ENCODE measurements around the gene DPY19L2.
A peak's percentile ranks its signal among the peaks of the same experiment; 100 is the strongest.
"Not testable (repeated sequence)": the region's sequence is repeated elsewhere in the genome, so short reads cannot be mapped to it uniquely, and the experiment has no call there.

The DPY19L2 gene

GRCh38 chr12:63690837-63691236 lies 22.5 kb upstream of the DPY19L2 start:
- not testable (repeated sequence) for DNase-seq (ENCODE audit: extremely low read depth, insufficient read length); H3K36me3 ChIP-seq (ENCODE audit: control insufficient read depth, insufficient read depth, low read length); H3K4me3 ChIP-seq (replicated peaks; ENCODE audit: low read depth, low read length); H3K27me3 ChIP-seq (replicated peaks; ENCODE audit: control insufficient read depth, insufficient read depth, low read length)

DNA sequence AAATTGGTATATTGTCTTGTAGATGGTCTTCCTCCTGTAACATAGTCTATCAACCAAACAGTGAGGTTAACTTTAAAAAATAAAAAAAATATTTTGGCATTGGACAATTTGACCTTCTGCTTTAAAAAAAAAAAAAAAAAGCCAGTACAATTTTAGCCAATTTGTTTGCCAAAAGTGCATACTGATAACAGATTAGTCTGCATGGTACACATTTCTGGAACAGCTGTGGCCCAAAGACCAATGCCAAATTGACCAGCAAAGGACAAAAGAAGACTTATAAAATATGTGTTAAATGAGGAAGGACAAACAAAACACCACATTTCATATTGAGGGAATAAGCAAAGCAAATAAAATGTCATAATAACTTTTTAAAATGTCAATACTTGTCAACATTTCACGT lies 20.8 kb upstream of the DPY19L2 start:
- H3K27me3 ChIP-seq (replicated peaks; ENCODE audit: control insufficient read depth, insufficient read depth, low read length); H3K36me3 ChIP-seq (ENCODE audit: control insufficient read depth, insufficient read depth, low read length); H3K4me3 ChIP-seq (replicated peaks; ENCODE audit: low read depth, low read length); DNase-seq (ENCODE audit: extremely low read depth, insufficient read length): not testable (repeated sequence)

GRCh38 chr12:63686623-63687022 lies 18.3 kb upstream of the DPY19L2 start:
- H3K4me3 ChIP-seq (replicated peaks; ENCODE audit: low read depth, low read length); H3K36me3 ChIP-seq (ENCODE audit: control insufficient read depth, insufficient read depth, low read length); DNase-seq (ENCODE audit: extremely low read depth, insufficient read length); H3K27me3 ChIP-seq (replicated peaks; ENCODE audit: control insufficient read depth, insufficient read depth, low read length): not testable (repeated sequence)

DNA sequence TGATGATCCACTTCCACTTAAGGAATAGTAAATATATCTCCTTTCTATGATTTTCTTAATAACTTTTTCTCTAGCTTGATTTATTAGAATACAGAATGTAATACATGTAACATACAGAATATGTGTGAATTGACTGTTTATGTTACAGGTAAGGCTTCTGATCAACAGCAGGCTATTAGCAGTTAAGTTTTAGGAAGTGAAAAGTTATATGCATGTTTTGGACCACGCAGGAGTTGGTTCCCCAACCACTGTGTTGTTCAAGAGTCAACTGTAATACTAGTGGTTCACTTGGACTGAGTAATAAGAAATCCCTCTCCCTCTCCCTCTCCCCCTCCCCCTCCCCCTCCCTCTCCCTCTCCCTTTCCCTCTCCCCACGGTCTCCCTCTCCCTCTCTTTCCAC lies 17.5 kb upstream of the DPY19L2 start:
- not testable (repeated sequence) for H3K27me3 ChIP-seq (replicated peaks; ENCODE audit: control insufficient read depth, insufficient read depth, low read length); DNase-seq (ENCODE audit: extremely low read depth, insufficient read length); H3K36me3 ChIP-seq (ENCODE audit: control insufficient read depth, insufficient read depth, low read length); H3K4me3 ChIP-seq (replicated peaks; ENCODE audit: low read depth, low read length)

DNA sequence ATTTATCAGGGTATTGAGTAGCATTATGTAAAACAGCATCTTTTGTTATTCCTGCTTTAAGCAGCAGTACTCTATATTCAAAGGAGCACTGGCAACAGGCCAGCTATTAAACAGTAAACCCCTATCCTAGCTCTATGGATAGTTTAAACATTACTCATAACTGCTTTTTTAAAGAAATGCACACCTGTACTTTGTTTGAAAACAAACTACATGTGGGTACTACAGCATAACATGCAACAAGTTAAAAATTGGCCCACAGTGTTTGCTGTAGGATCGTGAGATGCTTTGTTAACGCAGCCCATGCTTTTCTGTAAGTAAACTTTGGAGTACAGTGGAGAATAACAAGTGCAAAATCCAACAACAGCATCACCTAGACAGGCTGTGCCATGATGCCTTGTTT lies 14.3 kb upstream of the DPY19L2 start:
- H3K27me3 ChIP-seq (replicated peaks; ENCODE audit: control insufficient read depth, insufficient read depth, low read length); DNase-seq (ENCODE audit: extremely low read depth, insufficient read length); H3K4me3 ChIP-seq (replicated peaks; ENCODE audit: low read depth, low read length); H3K36me3 ChIP-seq (ENCODE audit: control insufficient read depth, insufficient read depth, low read length): not testable (repeated sequence)

DNA sequence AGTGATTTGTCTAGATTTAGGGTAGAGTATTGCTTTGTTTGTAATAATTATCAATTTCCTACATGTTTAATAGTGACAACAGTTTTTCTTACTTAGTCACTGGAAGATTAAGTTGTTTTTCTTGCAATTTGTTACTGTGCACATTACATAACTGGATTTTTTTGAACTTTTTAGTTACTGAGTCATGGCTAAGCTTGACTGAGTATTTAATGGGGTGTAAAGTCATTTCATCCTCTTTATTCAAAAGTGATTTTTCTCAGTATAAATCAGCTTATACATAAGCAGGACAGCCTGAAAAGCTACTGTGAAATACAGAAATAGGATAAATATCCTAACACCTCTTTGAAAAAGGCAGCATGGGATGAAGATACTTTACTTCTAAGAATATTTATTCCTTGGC lies 12.5 kb upstream of the DPY19L2 start:
- H3K36me3 ChIP-seq (ENCODE audit: control insufficient read depth, insufficient read depth, low read length); H3K4me3 ChIP-seq (replicated peaks; ENCODE audit: low read depth, low read length); DNase-seq (ENCODE audit: extremely low read depth, insufficient read length); H3K27me3 ChIP-seq (replicated peaks; ENCODE audit: control insufficient read depth, insufficient read depth, low read length): not testable (repeated sequence)

- not testable (repeated sequence) for H3K27me3 ChIP-seq (replicated peaks; ENCODE audit: control insufficient read depth, insufficient read depth, low read length); H3K36me3 ChIP-seq (ENCODE audit: control insufficient read depth, insufficient read depth, low read length); DNase-seq (ENCODE audit: extremely low read depth, insufficient read length); H3K4me3 ChIP-seq (replicated peaks; ENCODE audit: low read depth, low read length)
Measured at GRCh38 chr12:63672550-63672949, 4.3 kb upstream of the DPY19L2 start.

GRCh38 chr12:63669936-63670335 lies 1.6 kb upstream of the DPY19L2 start:
- H3K4me3 ChIP-seq (replicated peaks; ENCODE audit: low read depth, low read length), result not testable (repeated sequence)

GRCh38 chr12:63669427-63669826 lies 1.1 kb upstream of the DPY19L2 start:
- not testable (repeated sequence) for H3K27me3 ChIP-seq (replicated peaks; ENCODE audit: control insufficient read depth, insufficient read depth, low read length); H3K4me3 ChIP-seq (replicated peaks; ENCODE audit: low read depth, low read length); DNase-seq (ENCODE audit: extremely low read depth, insufficient read length); H3K36me3 ChIP-seq (ENCODE audit: control insufficient read depth, insufficient read depth, low read length)

More at GRCh38 chr12:63669936-63670335, 1.6 kb upstream of the DPY19L2 start:
- DNase-seq (ENCODE audit: extremely low read depth, insufficient read length); H3K36me3 ChIP-seq (ENCODE audit: control insufficient read depth, insufficient read depth, low read length); H3K27me3 ChIP-seq (replicated peaks; ENCODE audit: control insufficient read depth, insufficient read depth, low read length): not testable (repeated sequence)

DNA sequence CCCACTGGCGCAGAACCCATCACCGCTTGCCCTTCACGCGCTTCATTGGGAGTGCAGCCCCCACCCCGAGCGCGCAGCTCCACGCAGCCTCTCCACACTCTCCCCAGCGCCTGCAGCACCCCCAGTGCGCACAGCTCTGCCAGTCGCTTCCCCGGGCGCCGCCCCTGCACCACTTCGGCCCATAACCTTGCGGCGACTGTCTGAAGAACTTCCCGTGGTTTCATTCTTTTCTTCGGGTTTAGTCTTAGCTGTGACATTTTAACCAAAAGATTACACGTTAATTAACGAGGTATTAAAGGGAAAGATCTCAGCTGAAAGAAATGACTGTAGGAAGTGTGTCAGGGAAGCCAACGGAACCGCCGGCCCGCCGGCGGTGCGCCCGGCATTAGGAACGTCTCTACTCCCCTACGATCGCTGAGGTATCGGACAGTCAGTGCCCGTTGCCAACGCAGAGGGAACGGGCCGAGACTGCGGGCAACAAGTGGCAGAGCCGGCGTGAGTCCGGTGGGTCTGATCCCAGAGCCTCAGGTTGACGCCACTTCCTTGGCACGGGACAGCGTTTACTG lies 590 bp upstream of the DPY19L2 start:
- H3K27me3 ChIP-seq (replicated peaks; ENCODE audit: control insufficient read depth, insufficient read depth, low read length); H3K36me3 ChIP-seq (ENCODE audit: control insufficient read depth, insufficient read depth, low read length): not testable (repeated sequence)
- peak overlapping the region; percentile 66 for H3K4me3 ChIP-seq (replicated peaks; ENCODE audit: low read depth, low read length)
- DNase-seq (ENCODE audit: extremely low read depth, insufficient read length), result peak; percentile 18

DNA sequence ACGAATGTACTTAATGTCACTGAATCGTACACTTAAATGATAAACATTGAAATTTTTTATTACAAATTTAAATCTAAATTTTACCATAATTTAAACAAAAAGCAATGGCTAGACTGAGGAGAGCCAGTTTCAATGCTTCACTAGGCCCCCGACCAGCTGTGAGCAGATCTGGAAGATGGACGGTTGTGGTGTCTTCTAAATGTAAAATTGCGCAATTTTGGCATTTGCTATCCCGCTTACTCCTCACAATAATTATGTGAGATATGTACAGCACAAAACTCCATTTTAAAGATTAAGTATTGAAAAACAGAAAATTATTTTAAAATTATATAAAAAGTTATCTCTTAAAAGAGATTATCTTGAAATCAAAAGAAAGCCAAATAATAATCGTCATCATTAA lies 5.3 kb downstream of the DPY19L2 start:
- DNase-seq (ENCODE audit: extremely low read depth, insufficient read length); H3K36me3 ChIP-seq (ENCODE audit: control insufficient read depth, insufficient read depth, low read length); H3K4me3 ChIP-seq (replicated peaks; ENCODE audit: low read depth, low read length); H3K27me3 ChIP-seq (replicated peaks; ENCODE audit: control insufficient read depth, insufficient read depth, low read length): not testable (repeated sequence)

GRCh38 chr12:63658501-63658900 lies 9.8 kb downstream of the DPY19L2 start:
- not testable (repeated sequence) for H3K27me3 ChIP-seq (replicated peaks; ENCODE audit: control insufficient read depth, insufficient read depth, low read length); H3K36me3 ChIP-seq (ENCODE audit: control insufficient read depth, insufficient read depth, low read length); H3K4me3 ChIP-seq (replicated peaks; ENCODE audit: low read depth, low read length); DNase-seq (ENCODE audit: extremely low read depth, insufficient read length)

DNA sequence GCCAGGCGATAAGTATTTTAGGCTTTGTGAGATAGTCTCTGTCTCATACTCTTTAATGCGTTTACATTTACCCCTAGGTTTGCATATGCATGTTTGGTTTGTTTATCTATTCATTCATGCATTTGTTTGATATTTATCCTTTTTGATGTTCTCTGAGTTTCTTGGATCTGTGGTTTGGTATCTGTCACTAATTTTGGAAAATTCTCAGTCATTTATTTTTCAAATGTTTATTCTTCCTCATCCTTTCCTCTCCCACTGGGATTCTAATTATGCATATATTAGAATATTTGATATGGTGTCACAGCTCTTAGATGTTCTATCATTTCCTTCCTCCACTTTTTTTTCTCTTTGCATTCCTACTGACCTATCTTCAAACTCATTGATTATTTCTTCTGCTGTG lies 11.9 kb downstream of the DPY19L2 start:
- not testable (repeated sequence) for H3K36me3 ChIP-seq (ENCODE audit: control insufficient read depth, insufficient read depth, low read length); H3K4me3 ChIP-seq (replicated peaks; ENCODE audit: low read depth, low read length); DNase-seq (ENCODE audit: extremely low read depth, insufficient read length); H3K27me3 ChIP-seq (replicated peaks; ENCODE audit: control insufficient read depth, insufficient read depth, low read length)

DNA sequence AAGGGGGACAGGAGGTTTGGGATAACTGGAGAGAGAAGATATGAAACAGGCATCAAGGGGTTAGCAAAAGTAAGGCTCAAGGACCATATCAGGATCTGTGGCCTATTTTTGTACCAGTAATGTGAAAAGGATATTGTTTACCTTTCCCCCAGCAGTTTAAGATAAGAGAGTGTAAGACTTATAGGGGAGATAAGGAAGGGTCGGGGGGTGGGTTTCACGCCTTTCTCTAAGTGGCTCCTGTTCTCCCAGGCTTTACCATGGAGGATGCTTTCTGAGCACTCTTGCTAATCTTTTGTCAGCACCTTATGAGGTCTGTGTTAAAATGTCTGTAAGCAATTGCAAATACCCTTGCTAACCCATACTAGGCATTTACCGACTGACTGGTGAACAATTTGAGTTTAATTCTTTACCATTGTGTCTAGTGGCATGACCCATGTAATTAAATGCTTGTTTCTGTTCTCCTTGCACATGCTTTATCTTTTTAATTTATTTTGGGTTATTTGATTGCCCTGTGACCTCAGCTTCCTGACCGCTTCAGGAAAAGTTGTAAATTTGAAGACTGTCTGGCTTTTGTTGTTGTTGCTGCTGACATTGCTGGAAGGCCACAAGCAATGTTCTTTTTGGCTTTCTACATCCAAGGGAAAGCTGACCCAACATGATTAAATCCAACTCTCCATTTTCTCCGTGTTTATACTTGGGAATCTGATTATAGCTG lies 12.6 kb downstream of the DPY19L2 start:
- not testable (repeated sequence) for H3K36me3 ChIP-seq (ENCODE audit: control insufficient read depth, insufficient read depth, low read length); H3K4me3 ChIP-seq (replicated peaks; ENCODE audit: low read depth, low read length); DNase-seq (ENCODE audit: extremely low read depth, insufficient read length); H3K27me3 ChIP-seq (replicated peaks; ENCODE audit: control insufficient read depth, insufficient read depth, low read length)

- not testable (repeated sequence) for H3K27me3 ChIP-seq (replicated peaks; ENCODE audit: control insufficient read depth, insufficient read depth, low read length); H3K36me3 ChIP-seq (ENCODE audit: control insufficient read depth, insufficient read depth, low read length); DNase-seq (ENCODE audit: extremely low read depth, insufficient read length); H3K4me3 ChIP-seq (replicated peaks; ENCODE audit: low read depth, low read length)
Measured at GRCh38 chr12:63654481-63654880, 13.8 kb downstream of the DPY19L2 start.
